NCI-H2107 treated with DMSO at 0.1 percent for 48 hours (cell line): Measurements from ENCODE around the gene BNIP5.

ENCODE experiments used
- DNase-seq: peaks from one replicate; lab custom pipeline; 2025; ENCODE audit not compliant: unreplicated experiment; lab: John Stamatoyannopoulos, UW

BNIP5 gene

DNA sequence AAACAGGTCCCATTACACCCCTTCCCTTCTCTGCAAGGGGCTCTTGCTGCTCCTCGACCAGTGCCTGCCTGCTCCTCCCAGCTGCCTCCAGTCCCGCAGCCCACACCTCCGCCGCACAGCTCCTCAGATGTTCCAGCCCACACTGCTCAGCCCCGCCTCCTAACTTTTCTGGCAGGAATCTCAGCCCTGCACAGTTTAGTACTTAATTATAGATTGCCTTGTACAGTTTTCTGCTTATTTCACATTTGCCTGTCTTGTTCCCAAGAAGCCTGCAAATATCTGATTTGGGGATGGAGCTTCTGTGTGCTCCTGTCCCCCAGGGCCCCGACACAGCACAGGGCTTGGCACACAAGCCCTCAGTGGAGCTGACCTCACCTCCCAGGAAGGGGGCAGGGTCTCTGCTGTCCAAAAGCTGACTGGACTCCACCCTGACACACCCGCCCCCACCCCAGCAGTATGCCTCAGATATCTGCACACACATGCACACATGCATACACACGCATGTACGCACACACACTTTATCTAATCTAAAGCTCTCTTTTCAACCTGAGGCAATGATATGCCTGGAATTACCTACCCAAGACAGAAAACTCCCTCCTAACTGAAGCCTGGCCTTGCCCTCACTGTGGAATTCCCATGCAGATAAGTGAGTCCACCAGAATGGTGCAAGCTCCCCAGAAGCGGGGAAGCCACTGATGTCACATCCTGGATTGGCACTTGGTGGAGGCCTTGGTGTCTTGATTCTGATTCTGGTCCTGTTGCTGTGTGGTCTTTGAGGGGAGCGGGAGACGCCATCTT is 68.0 kb downstream of the BNIP5 start:
- no peak for DNase-seq

- no peak for DNase-seq
Measured at GRCh38 chr6:36267731-36268477, 68.8 kb downstream of the BNIP5 start.

DNA sequence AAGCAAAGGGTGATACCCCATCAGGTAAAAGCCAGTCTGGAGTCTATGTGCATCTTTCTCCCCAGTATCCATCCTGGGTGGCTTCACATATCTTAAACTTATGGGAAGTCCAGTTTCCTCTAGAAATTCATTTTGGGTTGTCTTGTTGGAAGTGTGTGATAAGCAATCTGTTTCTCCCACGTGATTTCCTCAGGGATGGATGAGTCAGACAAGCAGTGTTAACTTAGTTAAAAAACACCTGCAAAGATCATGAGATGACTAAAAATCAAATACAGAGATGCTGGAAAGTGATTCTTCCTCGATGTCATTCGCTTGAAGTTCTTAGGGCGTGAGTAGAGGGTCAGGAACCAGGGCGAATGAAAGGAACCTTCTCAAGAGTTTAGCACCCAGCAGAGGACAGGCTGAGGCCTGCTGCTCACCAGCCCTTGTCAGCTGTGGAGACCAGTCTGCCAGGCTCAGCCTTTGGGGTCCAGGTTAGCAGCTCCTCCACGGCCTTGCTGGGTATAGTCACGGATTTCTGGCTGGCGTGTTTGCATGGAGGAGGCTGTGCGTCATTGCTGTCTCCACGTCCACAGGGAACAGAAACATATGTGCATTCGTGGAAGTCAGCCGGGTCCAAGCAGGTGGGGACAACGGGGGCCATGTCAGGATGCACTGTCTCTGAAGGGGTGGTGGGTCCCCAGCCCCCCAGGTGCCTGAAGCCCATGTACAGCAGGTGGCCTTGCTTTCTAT is 69.6 kb downstream of the BNIP5 start:
- DNase-seq = no peak
